ENCODE results near the gene FILIP1. TPM values are rescaled to one million over a fixed set of nuclear protein-coding genes. Genes with fewer than 3 reads are reported as not detected.

FILIP1 gene
- total RNA-seq, 3 donors from 2014 or later, result 2.9 to 4.3 (median 4.3) TPM

- DNase-seq (ENCODE audit: low spot score in 2 of 2), result no peak
- no peaks in the 10 kb centered on the region for H3K27me3 ChIP-seq
- H3K4me3 ChIP-seq, result no peak overlapping the region
- no peaks in the 10 kb centered on the region for H3K36me3 ChIP-seq
- H3K9me3 ChIP-seq, result no peaks in the 10 kb centered on the region
- no peak overlapping the region for H3K27ac ChIP-seq
- intact Hi-C loops (cut with DNase I; ENCODE audit: low total_unique reads), result no loop called here
- no peak for TF ChIP-seq POLR2A (IDR thresholded peaks at IDR 0.05)
- H3K4me1 ChIP-seq, result no peaks in the 10 kb centered on the region
Observed at GRCh38 chr6:75337835-75338580, 155.6 kb downstream of the FILIP1 start.

GRCh38 chr6:75334266-75335040 lies 159.1 kb downstream of the FILIP1 start:
- Histone ChIP-seq H3K27ac (no peak overlapping the region), H3K4me3 (no peak overlapping the region), H3K4me1 (no peaks in the 10 kb centered on the region), H3K9me3 (no peaks in the 10 kb centered on the region), H3K27me3 (no peaks in the 10 kb centered on the region), H3K36me3 (no peaks in the 10 kb centered on the region)
- intact Hi-C loops (cut with DNase I; ENCODE audit: low total_unique reads), result no loop called here
- DNase-seq (ENCODE audit: low spot score in 2 of 2), result no peak
- TF ChIP-seq CTCF (IDR thresholded peaks at IDR 0.05) (no peak), POLR2A (IDR thresholded peaks at IDR 0.05) (no peak), POLR2AphosphoS5 (IDR thresholded peaks at IDR 0.05) (peak in 1 of 3 donors; percentile 19)

- Histone ChIP-seq H3K9me3 (no peaks in the 10 kb centered on the region), H3K4me3 (no peak overlapping the region), H3K27ac (no peak overlapping the region), H3K36me3 (no peaks in the 10 kb centered on the region), H3K27me3 (no peaks in the 10 kb centered on the region), H3K4me1 (no peaks in the 10 kb centered on the region)
- TF ChIP-seq POLR2AphosphoS5 (IDR thresholded peaks at IDR 0.05) (no peak), POLR2A (IDR thresholded peaks at IDR 0.05) (no peak), CTCF (IDR thresholded peaks at IDR 0.05) (no peak)
- intact Hi-C loops (cut with DNase I; ENCODE audit: low total_unique reads), result no loop called here
- DNase-seq (ENCODE audit: low spot score in 2 of 2), result no peak
Observed at GRCh38 chr6:75333676-75334200, 159.9 kb downstream of the FILIP1 start.

- intact Hi-C loops (cut with DNase I; ENCODE audit: low total_unique reads), result no loop called here
- no peaks in the 10 kb centered on the region for H3K27me3 ChIP-seq
- H3K9me3 ChIP-seq, result no peaks in the 10 kb centered on the region
- no peaks in the 10 kb centered on the region for H3K4me1 ChIP-seq
- no peak overlapping the region for H3K4me3 ChIP-seq
- no peak for DNase-seq (ENCODE audit: low spot score in 2 of 2)
- TF ChIP-seq POLR2AphosphoS5 (IDR thresholded peaks at IDR 0.05), result no peak
- no peak for TF ChIP-seq CTCF (IDR thresholded peaks at IDR 0.05)
- no peak for TF ChIP-seq POLR2A (IDR thresholded peaks at IDR 0.05)
- H3K27ac ChIP-seq, result no peak overlapping the region
- no peaks in the 10 kb centered on the region for H3K36me3 ChIP-seq
Observed at GRCh38 chr6:75331151-75331550, 162.4 kb downstream of the FILIP1 start.

GRCh38 chr6:75329703-75330102 lies 163.9 kb downstream of the FILIP1 start:
- Histone ChIP-seq H3K4me3 (no peak overlapping the region), H3K4me1 (no peaks in the 10 kb centered on the region), H3K27me3 (no peaks in the 10 kb centered on the region), H3K27ac (no peak overlapping the region), H3K9me3 (no peaks in the 10 kb centered on the region), H3K36me3 (no peaks in the 10 kb centered on the region)
- intact Hi-C loops (cut with DNase I; ENCODE audit: low total_unique reads), result no loop called here
- DNase-seq (ENCODE audit: low spot score in 2 of 2), result no peak
- no peak for TF ChIP-seq POLR2AphosphoS5 (IDR thresholded peaks at IDR 0.05)
- TF ChIP-seq CTCF (IDR thresholded peaks at IDR 0.05), result no peak
- no peak for TF ChIP-seq POLR2A (IDR thresholded peaks at IDR 0.05)
